Neural cell (in vitro differentiated cells): ENCODE data around the gene TNS1. TPM values are rescaled to one million over a fixed set of nuclear protein-coding genes. Genes with fewer than 3 reads are reported as not detected.

Experiments
- H2AFZ ChIP-seq: fragments of 200-600, 300-800 bp; sonication (generic), shearing (Covaris generic); 2 replicates; pipeline ENCODE4 v1.6.0; 2014; ENCODE audit warnings: low read depth, mild to moderate bottlenecking, antibody characterized with exemption, low read length, moderate library complexity
- H3F3A ChIP-seq: fragments of 200-600 bp; shearing (Covaris generic); 2 replicates; pipeline ENCODE4 v1.6.1; 2016; ENCODE audit warnings: mild to moderate bottlenecking, moderate library complexity, mixed read lengths, antibody characterized with exemption, low read length; ENCODE audit not compliant: insufficient read depth, poor library complexity, severe bottlenecking
- H3K27ac ChIP-seq: fragments of 200-600, 300-800 bp; sonication (generic), shearing (Covaris generic); 2 replicates; pipeline ENCODE4 v1.5.1; 2014; ENCODE audit warnings: mild to moderate bottlenecking, low read length, moderate library complexity
- H3K27me3 ChIP-seq: fragments of 300-800, 200-600 bp; sonication (generic), shearing (Covaris generic); 2 replicates; pipeline ENCODE4 v1.6.0; 2014; ENCODE audit warnings: mild to moderate bottlenecking, low read depth, low read length, moderate library complexity; ENCODE audit not compliant: insufficient read depth
- H3K36me3 ChIP-seq: fragments of 300-800, 200-600 bp; sonication (generic), shearing (Covaris generic); 2 replicates; pipeline ENCODE4 v1.5.1; 2014; ENCODE audit warnings: mild to moderate bottlenecking, antibody characterized with exemption, low read length, moderate library complexity; ENCODE audit not compliant: insufficient read depth
- H3K4me2 ChIP-seq: fragments of 300-800, 200-600 bp; sonication (generic), shearing (Covaris generic); 2 replicates; pipeline ENCODE4 v1.6.0; 2014; ENCODE audit warnings: mild to moderate bottlenecking, low read length
- H3K4me3 ChIP-seq: fragments of 300-800, 200-600 bp; sonication (generic), shearing (Covaris generic); 2 replicates; pipeline ENCODE4 v1.5.1; 2014; ENCODE audit warnings: mild to moderate bottlenecking, low read length, moderate library complexity
- H3K79me2 ChIP-seq: fragments of 200-600 bp; shearing (Covaris generic); replicated peaks from 2 replicates; pipeline ENCODE4 v1.6.0; 2014; ENCODE audit warnings: mild to moderate bottlenecking, low read length, moderate library complexity; ENCODE audit not compliant: insufficient read depth
- H3K9ac ChIP-seq: fragments of 300-800, 200-600 bp; sonication (generic), shearing (Covaris generic); 2 replicates; pipeline ENCODE4 v1.6.1; 2016; ENCODE audit warnings: mild to moderate bottlenecking, low read length, mixed read lengths
- H3K9me2 ChIP-seq: fragments of 200-600 bp; shearing (Covaris generic); 2 replicates; pipeline ENCODE4 v1.6.1; 2016; ENCODE audit warnings: mild to moderate bottlenecking, low read length, mixed read lengths; ENCODE audit not compliant: insufficient read depth
- H3K9me3 ChIP-seq: fragments of 200-600, 300-800 bp; sonication (generic), shearing (Covaris generic); 2 replicates; pipeline ENCODE4 v1.6.1; 2016; ENCODE audit warnings: mild to moderate bottlenecking, mixed run types, low read length, moderate library complexity, mixed read lengths
- H4K20me1 ChIP-seq: fragments of 200-600 bp; shearing (Covaris generic); 2 replicates; pipeline ENCODE4 v1.6.1; 2016; ENCODE audit warnings: mild to moderate bottlenecking, mixed run types; ENCODE audit not compliant: insufficient read depth
- CTCF ChIP-seq: fragments of 450-650 bp; IDR thresholded peaks from 2 replicates; pipeline ENCODE4 v1.5.1; 2014; ENCODE audit warnings: antibody characterized with exemption, mild to moderate bottlenecking, moderate library complexity; ENCODE audit not compliant: poor library complexity, severe bottlenecking
- EP300 ChIP-seq: fragments of 450-650 bp; conservative IDR thresholded peaks from 2 replicates; pipeline ENCODE4 v1.6.1; 2014; ENCODE audit warnings: antibody characterized with exemption, mild to moderate bottlenecking, moderate library complexity; ENCODE audit not compliant: poor library complexity, severe bottlenecking
- EZH2 ChIP-seq: fragments of 200-600, 300-800 bp; shearing (Covaris generic), sonication (generic); IDR thresholded peaks from 2 replicates; pipeline ENCODE4 v1.6.1; 2014; ENCODE audit warnings: antibody characterized with exemption, low read length, borderline replicate concordance, mild to moderate bottlenecking; ENCODE audit not compliant: insufficient read depth, poor library complexity, severe bottlenecking
- MXI1 ChIP-seq: fragments of 450-650 bp; conservative IDR thresholded peaks from 2 replicates; pipeline ENCODE4 v1.6.1; 2014; ENCODE audit warnings: antibody characterized with exemption, mild to moderate bottlenecking; ENCODE audit not compliant: poor library complexity, severe bottlenecking
- POLR2AphosphoS5 ChIP-seq: IDR thresholded peaks from 2 replicates; pipeline ENCODE4 v1.6.1; 2012
- RAD21 ChIP-seq: fragments of 450-650 bp; conservative IDR thresholded peaks from 2 replicates; pipeline ENCODE4 v1.6.1; 2014; ENCODE audit warnings: antibody characterized with exemption, mild to moderate bottlenecking, moderate library complexity
- REST ChIP-seq: IDR thresholded peaks from 2 replicates; pipeline ENCODE4 v1.6.1; 2012; ENCODE audit warnings: borderline replicate concordance
- SMC3 ChIP-seq: fragments of 450-650 bp; conservative IDR thresholded peaks from 2 replicates; pipeline ENCODE4 v1.6.1; 2014; ENCODE audit warnings: antibody characterized with exemption, mild to moderate bottlenecking, moderate library complexity; ENCODE audit not compliant: poor library complexity
- TAF1 ChIP-seq: IDR thresholded peaks from 2 replicates; pipeline ENCODE4 v1.6.1; 2012; ENCODE audit warnings: low read depth
- polyA plus RNA-seq: library from polyadenylated mRNA; depleted of rRNA; stranded (reverse); fragments of >200 nt; gene quantifications from 2 replicates; pipeline ENCODE4 v1.2.3, GENCODE V29; 2014

The TNS1 gene
- polyA plus RNA-seq, 1 donor from 2014 or later: 1.5 TPM

- peak overlapping the region; percentile 49 for H3K9ac ChIP-seq
- H3K4me3 ChIP-seq: no peak overlapping the region
- no peak for TF ChIP-seq RAD21
- TF ChIP-seq POLR2AphosphoS5: no peak
- TF ChIP-seq CTCF: no peak
- TF ChIP-seq MXI1: no peak
- no peak for TF ChIP-seq TAF1
- no peak for TF ChIP-seq REST
- TF ChIP-seq EP300: no peak
- TF ChIP-seq EZH2: no peak
- TF ChIP-seq SMC3: no peak
- no peak overlapping the region for H2AFZ ChIP-seq
- no peaks in the 10 kb centered on the region for H3K9me2 ChIP-seq
- no peaks in the 10 kb centered on the region for H3K9me3 ChIP-seq
- H3K36me3 ChIP-seq: no peaks in the 10 kb centered on the region
- no peaks in the 10 kb centered on the region for H3K27me3 ChIP-seq
- no peaks in the 10 kb centered on the region for H4K20me1 ChIP-seq
- no peaks in the 10 kb centered on the region for H3F3A ChIP-seq
- no peaks in the 10 kb centered on the region for H3K79me2 ChIP-seq
- H3K4me2 ChIP-seq: no peak overlapping the region
- H3K27ac ChIP-seq: peak overlapping the region; percentile 81
These were observed 165.3 kb downstream of the TNS1 start for GRCh38 chr2:217837530-217837929.

- H3K27me3 ChIP-seq: no peaks in the 10 kb centered on the region
These were observed 165.8 kb downstream of the TNS1 start for GRCh38 chr2:217836901-217837491.

More at GRCh38 chr2:217836901-217837491, 165.8 kb downstream of the TNS1 start:
- Histone ChIP-seq H3K4me3 (no peak overlapping the region), H3K9me2 (no peaks in the 10 kb centered on the region), H3K27ac (peak overlapping the region; percentile 81), H4K20me1 (no peaks in the 10 kb centered on the region), H3K79me2 (no peaks in the 10 kb centered on the region), H3K36me3 (no peaks in the 10 kb centered on the region), H2AFZ (peak overlapping the region; percentile 40), H3K4me2 (peak overlapping the region; percentile 19), H3F3A (no peaks in the 10 kb centered on the region), H3K9ac (peak overlapping the region; percentile 49), H3K9me3 (no peaks in the 10 kb centered on the region)
- no peak for TF ChIP-seq EZH2
- peak; percentile 27 for TF ChIP-seq CTCF
- TF ChIP-seq RAD21: no peak
- TF ChIP-seq TAF1: no peak
- TF ChIP-seq EP300: no peak
